Stimulated activated CD4-positive, alpha-beta T cell treated with anti-CD3 and anti-CD28 coated beads, Interleukin-2, amount 100 ng/mL, for 4 hours (primary cell): ENCODE results near the gene RAET1E.
"Not testable (repeated sequence)": the region's sequence is repeated elsewhere in the genome, so short reads cannot be mapped to it uniquely, and the experiment has no call there.

Experiments
- DNase-seq: peaks from one replicate; pipeline ENCODE4 v3.0.0-alpha.2; 2020; ENCODE audit warnings: low read depth

Gene RAET1E

GRCh38 chr6:149889326-149889725, 8.6 kb downstream of the RAET1E start:
- DNase-seq, result no peak

DNA sequence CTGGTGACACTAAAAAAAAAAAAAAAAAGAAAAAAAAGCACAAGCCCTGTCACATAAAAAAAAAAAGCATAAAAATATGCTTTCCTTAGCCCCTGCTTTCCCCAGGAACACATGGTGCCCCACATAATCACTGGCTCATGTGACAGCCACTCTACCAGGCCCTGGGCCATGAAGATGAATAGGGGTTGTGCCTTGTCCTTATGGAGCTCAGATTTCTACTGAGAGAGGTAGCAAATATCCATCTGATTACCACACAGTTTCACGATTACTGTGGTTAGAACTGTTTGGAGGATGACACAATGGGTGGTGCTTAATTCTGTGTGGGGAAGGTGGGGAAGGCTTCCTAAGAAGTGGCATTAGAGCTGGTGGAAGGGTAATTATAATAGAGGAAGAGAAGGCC, 9.3 kb downstream of the RAET1E start:
- no peak for DNase-seq

DNA sequence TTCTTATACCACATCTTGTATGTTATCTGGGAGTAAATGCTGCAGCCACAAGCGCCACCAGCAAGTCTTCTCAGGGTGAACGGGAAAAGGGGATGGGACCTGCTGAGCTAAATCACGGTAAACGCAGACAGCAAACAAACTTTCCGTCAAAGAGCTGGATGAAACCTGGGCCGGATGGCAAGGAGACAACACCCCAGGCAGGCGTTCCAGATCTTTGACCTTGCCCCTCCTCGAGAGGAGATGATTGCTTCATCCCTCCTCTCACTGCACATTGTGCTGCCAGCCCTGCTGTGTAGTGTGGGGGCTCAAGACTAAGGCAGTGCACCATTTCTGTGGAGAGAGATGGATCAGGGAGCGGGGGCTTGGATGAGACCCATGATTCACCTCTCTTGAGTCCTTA, 9.8 kb downstream of the RAET1E start:
- DNase-seq, result no peak

DNA sequence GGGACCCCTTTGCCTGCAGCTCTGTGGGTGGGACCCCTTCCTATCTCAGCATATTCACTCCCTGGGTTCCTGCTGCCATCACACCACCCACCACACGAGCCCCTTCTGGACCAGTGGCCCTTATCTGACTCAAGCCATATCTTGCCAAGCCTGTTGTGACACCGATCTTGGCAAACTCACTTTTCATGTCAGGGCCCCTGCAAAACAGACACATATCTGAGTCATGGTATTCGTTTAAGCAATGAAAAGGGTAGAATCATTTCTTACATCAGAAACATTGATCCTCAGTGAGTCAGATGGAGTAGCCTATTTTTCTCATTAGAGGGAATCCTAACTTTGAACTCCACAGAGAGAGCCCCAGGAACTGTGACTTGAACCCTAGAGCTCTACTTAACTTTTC, 10.6 kb downstream of the RAET1E start:
- DNase-seq, result no peak

- DNase-seq, result no peak
Observed at GRCh38 chr6:149885888-149886287, 12.0 kb downstream of the RAET1E start.

- DNase-seq, result no peak
Observed at GRCh38 chr6:149884617-149885016, 13.3 kb downstream of the RAET1E start.

DNA sequence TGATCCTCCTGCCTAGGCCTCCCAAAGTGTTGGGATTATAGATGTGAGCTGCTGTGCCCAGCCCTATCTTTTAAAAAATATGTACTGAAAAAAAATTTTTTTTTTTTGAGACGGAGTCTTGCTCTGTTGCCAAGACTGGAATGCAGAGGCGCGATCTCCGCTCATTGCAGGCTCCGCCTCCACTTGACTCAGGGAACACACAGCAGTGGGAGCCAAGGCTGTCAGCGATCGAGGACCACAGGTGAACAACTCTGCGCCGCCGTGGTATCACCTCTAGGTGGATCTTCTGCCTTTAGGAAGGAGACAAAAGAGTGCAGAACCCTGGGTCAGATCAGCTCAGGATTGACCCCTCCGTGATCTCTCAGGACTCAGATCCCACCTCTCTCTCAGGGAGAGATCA, 13.7 kb downstream of the RAET1E start:
- DNase-seq, result no peak

DNA sequence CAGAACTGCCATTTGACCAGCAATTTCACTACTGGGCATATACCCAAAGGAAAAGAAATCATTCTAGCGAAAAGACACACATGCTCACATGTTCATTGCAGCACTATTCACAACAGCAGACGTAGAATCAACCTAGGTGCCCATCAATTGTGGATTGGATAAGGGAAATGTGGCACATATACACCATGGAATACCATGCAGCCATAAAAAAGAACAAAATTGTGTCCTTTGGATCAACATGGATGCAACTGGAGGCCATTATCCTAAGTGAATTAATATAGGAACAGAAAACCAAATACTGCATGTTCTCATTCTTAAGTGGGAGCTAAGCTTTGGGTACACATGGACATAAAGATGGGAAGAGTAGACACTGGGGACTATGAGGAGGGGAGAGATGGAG, 16.1 kb downstream of the RAET1E start:
- DNase-seq, result no peak

- no peak for DNase-seq
Observed at GRCh38 chr6:149881066-149881766, 16.7 kb downstream of the RAET1E start.

DNA sequence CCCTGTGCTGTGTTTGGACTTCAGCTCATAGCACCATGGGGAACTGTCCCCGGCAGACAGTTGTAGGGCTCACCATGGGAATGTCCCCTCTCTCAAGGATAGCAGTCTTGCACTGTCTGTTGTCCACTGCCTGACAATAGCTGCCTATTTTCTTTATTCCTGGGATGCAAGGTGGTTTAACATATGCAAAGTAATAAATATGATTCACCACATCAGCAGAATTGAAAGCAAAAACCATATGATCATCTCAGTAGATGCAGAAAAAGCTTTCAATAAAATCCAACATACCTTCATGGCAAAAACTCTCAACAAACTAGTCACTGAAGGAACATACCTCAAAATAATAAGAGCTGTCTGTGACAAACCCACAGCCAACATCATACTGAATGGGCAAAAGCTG, 20.3 kb downstream of the RAET1E start:
- no peak for DNase-seq

GRCh38 chr6:149876241-149876933, 21.5 kb downstream of the RAET1E start:
- no peak for DNase-seq

DNA sequence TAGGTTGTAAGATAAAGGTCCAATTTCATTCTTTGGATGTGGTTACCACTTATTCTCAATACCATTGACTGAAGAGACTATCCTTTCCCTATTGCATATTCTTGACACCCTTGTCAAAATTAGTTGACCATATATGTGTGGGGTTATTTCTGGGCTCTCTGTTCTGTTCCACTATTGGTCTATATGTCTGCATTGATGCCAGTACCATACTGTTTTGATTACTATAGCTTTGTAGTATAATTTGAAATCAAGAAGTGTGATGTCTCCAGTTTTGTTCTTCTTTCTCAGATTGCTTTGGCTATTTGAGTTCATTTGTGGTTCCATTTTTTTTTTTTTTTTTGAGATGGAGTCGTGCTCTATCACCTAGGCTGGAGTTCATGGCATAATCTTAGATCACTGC, 25.7 kb downstream of the RAET1E start:
- DNase-seq, result no peak

DNA sequence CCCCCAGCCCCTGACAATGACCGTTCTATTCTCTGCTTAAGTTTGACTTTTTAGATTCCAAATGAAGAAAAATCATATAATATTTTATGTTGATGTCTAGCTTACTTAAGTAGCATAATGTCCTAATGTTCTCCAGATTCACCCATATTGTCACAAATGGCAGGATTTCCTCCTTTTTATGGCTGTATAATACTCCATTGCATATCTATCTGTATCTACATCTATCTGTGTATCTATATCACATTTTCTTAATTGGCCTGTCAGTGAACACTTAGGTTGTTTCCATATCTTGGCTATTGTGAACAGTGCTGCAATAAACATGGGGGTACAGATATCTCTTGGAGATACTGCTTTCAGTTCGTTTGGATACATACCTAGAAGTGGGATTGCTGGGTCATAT, 26.7 kb downstream of the RAET1E start:
- no peak for DNase-seq

DNA sequence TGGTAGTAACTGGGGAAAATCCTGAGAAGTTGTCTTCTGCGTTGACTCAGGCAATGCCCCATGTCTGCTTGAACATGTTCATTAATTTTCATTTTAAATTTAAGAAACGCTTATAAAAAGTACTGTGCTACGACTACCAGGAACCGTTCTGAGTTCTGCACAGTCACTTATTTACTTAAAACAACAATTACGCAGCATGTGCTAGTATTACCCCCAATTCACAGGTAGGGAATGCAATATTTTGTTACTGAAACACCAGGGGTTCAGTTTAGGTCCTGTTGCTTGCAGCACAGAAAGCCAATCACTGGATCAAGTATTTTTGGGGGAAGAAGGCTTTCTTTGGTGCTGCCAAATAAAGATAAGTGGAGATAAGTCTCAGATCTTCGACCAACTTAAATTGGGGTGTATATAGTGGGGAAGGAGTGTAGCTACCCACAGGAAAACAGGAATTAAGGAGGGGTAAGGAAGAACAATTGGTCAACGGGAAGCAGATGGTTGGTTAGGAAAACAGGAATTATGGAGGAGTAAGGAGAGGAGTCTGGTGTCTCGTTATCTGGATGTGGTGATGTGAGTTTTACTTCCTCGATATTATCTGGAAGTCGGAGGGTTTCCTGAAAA, 28.5 kb downstream of the RAET1E start:
- DNase-seq, result no peak

DNA sequence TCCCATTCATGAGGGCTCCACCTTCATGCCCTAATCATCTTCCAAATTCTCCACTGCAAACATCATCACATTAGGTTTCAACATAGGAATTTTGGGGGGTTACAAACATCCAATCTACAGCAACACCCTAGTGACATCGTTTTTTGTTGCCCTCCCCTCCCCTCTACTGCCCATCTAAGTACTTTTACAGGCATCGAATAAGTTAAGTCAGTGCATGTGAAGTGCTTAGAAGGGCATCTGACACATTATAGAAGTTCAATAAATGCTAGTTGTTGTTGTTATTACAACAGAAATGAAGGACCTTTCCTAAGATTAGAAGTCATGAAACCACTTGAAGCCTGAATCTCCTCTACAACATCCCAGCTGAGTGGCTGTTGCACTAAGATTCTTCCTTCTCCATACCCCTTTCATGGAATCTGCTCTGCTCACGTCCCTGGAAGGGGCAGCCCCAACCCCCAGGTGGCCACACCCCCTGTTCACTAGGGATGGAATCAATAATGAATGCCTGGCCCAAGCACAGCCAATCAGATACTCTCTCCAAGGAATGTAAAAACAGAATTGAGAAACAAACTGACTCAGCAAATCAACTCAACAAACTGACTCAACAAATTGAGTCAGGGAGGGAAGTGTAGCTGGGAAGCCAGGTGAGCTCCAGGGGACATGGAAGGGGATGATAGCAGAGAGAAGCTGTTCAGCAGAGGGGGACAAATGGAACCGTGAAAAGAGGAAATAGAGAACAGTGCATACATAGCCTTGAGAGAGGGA, 29.9 kb downstream of the RAET1E start:
- DNase-seq, result no peak

GRCh38 chr6:149864578-149865535, 33.1 kb downstream of the RAET1E start:
- DNase-seq, result no peak

DNA sequence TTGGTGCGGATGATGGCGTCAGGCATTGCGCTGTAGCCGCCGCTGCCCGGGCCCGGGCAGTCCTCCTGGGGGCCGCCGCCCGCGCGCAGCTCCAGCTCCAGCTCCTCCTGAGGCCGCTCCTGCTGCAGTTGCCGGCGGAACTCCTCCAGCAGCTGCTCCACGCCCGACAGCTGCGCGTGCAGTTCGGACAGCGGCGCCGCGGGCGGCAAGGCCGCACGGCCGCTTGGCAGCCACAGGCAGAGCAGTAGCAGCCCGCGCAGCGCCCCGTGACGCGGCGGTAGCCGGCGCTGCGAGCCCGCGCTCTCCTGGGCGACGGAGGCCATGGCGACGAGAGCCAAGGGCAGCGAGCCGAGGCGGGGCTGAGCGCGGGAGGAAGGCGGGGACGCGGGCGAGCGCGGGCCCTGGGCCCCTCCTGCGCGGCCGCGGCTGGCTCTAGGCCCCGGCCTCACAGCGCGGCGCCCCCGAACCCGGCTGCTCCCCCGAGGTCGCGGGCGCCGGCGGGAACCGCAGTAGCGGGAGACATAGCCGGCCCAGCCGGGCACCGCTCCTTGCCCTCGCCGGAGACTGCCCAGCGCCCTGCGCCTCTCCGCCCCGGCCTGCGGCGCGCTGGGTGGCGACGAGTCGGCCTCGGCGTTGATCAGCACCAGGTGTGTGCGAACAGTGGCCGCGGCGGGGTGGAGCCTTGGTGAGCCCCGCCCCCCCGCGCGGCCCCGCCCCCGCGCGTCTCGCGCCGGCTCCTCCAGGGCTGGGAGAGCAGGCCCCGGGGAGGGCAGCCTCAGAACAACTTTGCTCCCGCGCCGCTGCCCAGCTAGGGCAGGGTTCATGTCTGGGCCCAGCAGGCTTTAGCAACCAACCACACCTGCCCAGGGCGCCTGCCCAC, 34.0 kb downstream of the RAET1E start, which contains the start of gene LRP11:
Gene LRP11 (minus strand): TSS at position 662 of the 880 bp plus-strand sequence. CDS start 339 bp downstream, at position 323.
- DNase-seq, result peak; percentile 74

DNA sequence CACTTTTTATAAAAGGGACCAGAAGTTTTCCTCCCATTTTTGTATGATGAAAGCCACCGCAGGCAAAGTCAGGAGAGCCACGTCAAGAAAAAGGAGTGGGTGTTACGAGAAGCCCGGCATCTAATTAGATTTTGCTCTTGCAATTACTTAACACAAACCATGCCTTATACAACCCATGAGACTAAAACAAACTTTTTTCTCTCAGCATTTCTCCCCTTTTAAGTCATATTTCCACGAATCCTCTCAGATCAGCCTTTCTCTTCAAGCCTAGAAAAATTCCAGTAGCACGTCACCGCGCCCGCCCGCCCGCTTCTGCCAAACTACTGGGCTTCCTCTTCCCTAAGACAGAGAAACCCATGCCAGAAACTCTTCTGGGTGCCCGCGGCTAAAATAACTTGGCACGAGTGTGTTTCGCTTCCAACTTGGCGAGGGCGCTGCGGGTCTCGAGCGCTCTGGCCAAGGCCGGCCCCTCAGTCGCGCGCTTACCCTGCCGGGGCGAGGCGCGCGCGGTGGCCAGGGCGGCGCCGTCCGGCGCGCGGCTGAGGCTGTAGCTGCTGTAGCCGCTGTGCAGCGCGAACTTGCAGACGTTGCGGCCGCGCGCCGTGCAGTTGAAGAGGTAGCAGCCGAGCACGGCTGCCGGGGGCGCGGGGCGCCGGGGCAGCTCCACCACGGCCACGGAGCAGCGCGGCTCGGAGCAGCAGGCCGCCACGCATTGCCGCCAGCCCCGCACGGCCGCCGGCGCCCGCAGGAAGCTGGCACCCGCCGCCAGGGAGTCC, 34.8 kb downstream of the RAET1E start:
- DNase-seq, result no peak

DNA sequence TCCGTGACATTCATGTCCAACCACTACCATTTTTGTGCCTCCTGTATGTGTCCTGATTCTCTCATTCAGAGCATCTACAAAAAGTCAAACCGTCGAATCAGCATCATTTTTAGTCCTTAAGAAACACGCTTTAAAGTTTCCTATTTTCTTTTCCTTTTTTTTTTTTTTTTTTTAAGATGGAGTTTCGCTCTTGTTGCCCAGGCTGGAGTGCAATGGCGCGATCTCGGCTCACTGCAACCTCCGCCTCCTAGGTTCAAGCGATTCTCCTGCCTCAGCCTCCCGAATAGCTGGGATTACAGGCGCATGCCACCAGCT, 35.5 kb downstream of the RAET1E start:
- not testable (repeated sequence) for DNase-seq
